Measurements from ENCODE around the gene COL13A1.

Gene COL13A1

GRCh38 chr10:69974551-69975155 is 172.9 kb downstream of the COL13A1 start:
- DNase-seq, result peak; percentile 89

DNA sequence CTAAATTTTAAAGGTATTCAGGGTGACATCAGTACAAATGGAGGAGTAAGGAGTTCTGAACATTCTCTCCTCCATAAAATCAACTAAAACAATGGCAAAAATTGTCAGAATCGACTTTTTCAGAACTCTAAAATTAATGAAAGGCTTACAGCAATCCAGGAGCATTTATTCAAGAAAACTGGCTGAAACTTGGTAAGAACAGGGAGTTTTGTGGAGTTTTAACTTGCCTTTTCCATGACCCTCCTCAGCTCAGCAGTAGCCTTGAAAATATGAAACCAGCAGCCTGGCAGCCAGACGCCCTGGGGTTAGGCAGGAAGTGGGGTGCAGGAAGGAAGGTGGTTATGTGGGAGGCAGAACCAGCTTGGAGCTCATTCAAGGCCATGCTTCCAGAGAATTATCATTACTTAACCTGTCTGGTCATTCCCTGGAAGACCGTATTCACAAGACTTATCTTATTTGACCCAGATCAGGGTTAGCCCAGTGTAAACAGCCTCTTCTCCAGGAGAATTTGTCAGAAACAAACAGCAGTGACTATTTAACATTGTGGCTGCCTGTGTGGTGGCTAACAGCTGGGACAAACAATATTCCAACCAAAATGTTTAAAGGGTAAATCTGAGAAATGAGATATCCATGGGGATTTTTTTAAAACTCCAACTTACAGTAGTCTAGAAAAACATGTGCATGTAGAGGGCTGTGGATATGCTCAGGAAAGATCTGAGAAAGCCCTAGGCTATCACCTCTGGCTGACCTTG is 175.3 kb downstream of the COL13A1 start:
- DNase-seq, result no peak

GRCh38 chr10:69979174-69979573 is 177.5 kb downstream of the COL13A1 start:
- DNase-seq, result no peak

GRCh38 chr10:69980672-69981071 is 179.0 kb downstream of the COL13A1 start:
- DNase-seq, result no peak

GRCh38 chr10:69988094-69988493 is 186.4 kb downstream of the COL13A1 start:
- no peak for DNase-seq

- no peak for DNase-seq
Observed at GRCh38 chr10:69991151-69991550, 189.4 kb downstream of the COL13A1 start.

GRCh38 chr10:69994262-69994661 is 192.6 kb downstream of the COL13A1 start:
- peak; percentile 28 for DNase-seq

- no peak for DNase-seq
Observed at GRCh38 chr10:69996611-69997010, 194.9 kb downstream of the COL13A1 start.

GRCh38 chr10:70000262-70000661 is 198.6 kb downstream of the COL13A1 start:
- no peak for DNase-seq

- DNase-seq, result no peak
Observed at GRCh38 chr10:70007116-70007820, 205.6 kb downstream of the COL13A1 start.

Data from fibroblast of upper back skin (primary cell).